OCI-LY1 (cell line): ENCODE data around the gene DYSF.

Experiments used
- CTCF ChIP-seq: fragments of 200-600 bp; sonication (generic), shearing (Covaris generic); IDR thresholded peaks from 2 replicates; pipeline ENCODE4 v1.5.1; 2017; ENCODE audit warnings: mild to moderate bottlenecking, antibody characterized with exemption, low read length, moderate library complexity, mixed read lengths
- EZH2 ChIP-seq: fragments of 200-600 bp; sonication (generic), shearing (Covaris generic); IDR thresholded peaks from 2 replicates; pipeline ENCODE4 v1.8.0; 2017; ENCODE audit warnings: borderline replicate concordance, mixed run types, mild to moderate bottlenecking, antibody characterized with exemption, low read length, moderate library complexity, mixed read lengths

GRCh38 chr2:71672826-71673795 lies 219.8 kb downstream of the DYSF start:
- no peak for TF ChIP-seq CTCF
- no peak for TF ChIP-seq EZH2
